Lower lobe of right lung (tissue), 2 donors: ENCODE measurements around the gene POFUT1. TPM values are rescaled to one million over a fixed set of nuclear protein-coding genes. Genes with fewer than 3 reads are reported as not detected.
"Not testable (repeated sequence)": the region's sequence is repeated elsewhere in the genome, so short reads cannot be mapped to it uniquely, and the experiment has no call there.

Experiments used
- ATAC-seq, 2 donors: fragments of 200-7000 bp; cut with Tn5 transposase; one replicate each; pipeline ENCODE4 v1.9.1; 2020 to 2022; ENCODE audit warnings: mild to moderate bottlenecking in 2 of 2, moderate library complexity in 2 of 2
- DNase-seq: peaks from one replicate; pipeline ENCODE4 v3.0.0-alpha.2; 2020
- H3K27ac ChIP-seq: fragments of 200-600 bp; one replicate; pipeline ENCODE4 v1.8.0; 2022
- H3K27me3 ChIP-seq: fragments of 200-600 bp; one replicate; pipeline ENCODE4 v1.8.0; 2022; ENCODE audit warnings: low read depth
- H3K36me3 ChIP-seq: fragments of 200-600 bp; one replicate; pipeline ENCODE4 v1.8.0; 2022; ENCODE audit warnings: mild to moderate bottlenecking
- H3K4me1 ChIP-seq: fragments of 200-600 bp; one replicate; pipeline ENCODE4 v1.8.0; 2022
- H3K4me3 ChIP-seq: fragments of 200-600 bp; one replicate; pipeline ENCODE4 v1.8.0; 2022; ENCODE audit warnings: mild to moderate bottlenecking
- H3K9me3 ChIP-seq: fragments of 200-600 bp; one replicate; pipeline ENCODE4 v1.8.0; 2022
- intact Hi-C: fragments of 100-400 bp; cut with DNase I; formaldehyde crosslinking; loops from one replicate; pipeline ENCODE4 v1.11.0; 2022
- total RNA-seq: library from RNA; stranded (reverse); fragmentation: NEBNext Ultra II Directional; extraction: Animal tissue kit (Norgen Biotek cat#: 25700); gene quantifications from one replicate; pipeline ENCODE4 v1.2.1, GENCODE V29; 2021
- TF ChIP-seq, protein P1 (sequence below): fragments of 200-600 bp; IDR thresholded peaks from one replicate; pipeline ENCODE4 v1.8.0; 2022; ENCODE audit warnings: antibody characterized with exemption, mild to moderate bottlenecking
- donor health status: DM: no; HTN: yes; CAD: no; lungs with severe emphysema.

POFUT1 gene
- total RNA-seq, 1 donor from 2014 or later = 26.1 TPM

DNA sequence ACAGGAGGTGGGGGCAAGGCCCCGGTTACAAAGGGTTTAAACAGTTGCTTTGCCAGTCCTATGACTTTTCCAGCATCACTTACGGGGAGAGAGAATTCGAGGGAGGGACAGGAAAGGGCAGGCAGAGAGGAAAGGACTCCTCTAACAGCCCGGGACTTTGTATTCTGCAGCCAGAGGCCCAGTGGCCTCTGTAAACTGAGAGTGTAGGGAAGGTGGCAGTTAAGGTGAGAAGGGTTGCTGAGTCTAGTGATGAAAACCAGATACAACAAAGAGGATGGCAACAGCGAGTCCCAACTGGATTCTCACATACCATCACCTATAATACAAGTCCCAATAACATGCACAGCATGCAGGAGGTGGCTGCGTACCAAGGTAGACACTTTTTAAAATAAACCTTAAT lies 13.7 kb upstream of the POFUT1 start:
- TF ChIP-seq, protein P1, sequence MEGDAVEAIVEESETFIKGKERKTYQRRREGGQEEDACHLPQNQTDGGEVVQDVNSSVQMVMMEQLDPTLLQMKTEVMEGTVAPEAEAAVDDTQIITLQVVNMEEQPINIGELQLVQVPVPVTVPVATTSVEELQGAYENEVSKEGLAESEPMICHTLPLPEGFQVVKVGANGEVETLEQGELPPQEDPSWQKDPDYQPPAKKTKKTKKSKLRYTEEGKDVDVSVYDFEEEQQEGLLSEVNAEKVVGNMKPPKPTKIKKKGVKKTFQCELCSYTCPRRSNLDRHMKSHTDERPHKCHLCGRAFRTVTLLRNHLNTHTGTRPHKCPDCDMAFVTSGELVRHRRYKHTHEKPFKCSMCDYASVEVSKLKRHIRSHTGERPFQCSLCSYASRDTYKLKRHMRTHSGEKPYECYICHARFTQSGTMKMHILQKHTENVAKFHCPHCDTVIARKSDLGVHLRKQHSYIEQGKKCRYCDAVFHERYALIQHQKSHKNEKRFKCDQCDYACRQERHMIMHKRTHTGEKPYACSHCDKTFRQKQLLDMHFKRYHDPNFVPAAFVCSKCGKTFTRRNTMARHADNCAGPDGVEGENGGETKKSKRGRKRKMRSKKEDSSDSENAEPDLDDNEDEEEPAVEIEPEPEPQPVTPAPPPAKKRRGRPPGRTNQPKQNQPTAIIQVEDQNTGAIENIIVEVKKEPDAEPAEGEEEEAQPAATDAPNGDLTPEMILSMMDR = no peak
- Histone ChIP-seq H3K27me3 (no peaks in the 10 kb centered on the region), H3K9me3 (no peaks in the 10 kb centered on the region), H3K27ac (no peak overlapping the region), H3K4me1 (peaks cover 50% of the 10 kb centered on the region), H3K4me3 (no peak overlapping the region), H3K36me3 (peaks cover 42% of the 10 kb centered on the region)
- ATAC-seq (no peak), DNase-seq (no peak)
- intact Hi-C loops = no loop called here

DNA sequence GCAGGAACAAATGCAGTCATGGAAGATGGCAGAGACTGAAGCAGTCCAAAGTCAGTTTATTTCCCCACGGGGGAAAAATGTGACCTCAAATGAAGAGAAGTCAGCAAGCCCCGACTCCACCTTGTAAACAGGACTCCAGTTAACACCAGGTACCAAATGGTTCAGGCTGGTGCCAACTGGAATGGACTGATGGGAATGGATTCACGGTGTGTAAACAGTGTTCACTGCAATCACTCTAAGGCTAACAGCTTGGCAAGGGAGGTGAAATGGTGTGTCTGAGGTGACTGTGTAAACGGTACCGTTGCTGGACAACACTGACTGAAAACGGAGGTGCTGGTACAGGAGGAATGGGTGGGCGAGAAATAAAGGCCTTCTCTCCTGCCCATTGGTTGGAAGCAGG lies 12.1 kb upstream of the POFUT1 start:
- peaks cover 58% of the 10 kb centered on the region for H3K36me3 ChIP-seq

DNA sequence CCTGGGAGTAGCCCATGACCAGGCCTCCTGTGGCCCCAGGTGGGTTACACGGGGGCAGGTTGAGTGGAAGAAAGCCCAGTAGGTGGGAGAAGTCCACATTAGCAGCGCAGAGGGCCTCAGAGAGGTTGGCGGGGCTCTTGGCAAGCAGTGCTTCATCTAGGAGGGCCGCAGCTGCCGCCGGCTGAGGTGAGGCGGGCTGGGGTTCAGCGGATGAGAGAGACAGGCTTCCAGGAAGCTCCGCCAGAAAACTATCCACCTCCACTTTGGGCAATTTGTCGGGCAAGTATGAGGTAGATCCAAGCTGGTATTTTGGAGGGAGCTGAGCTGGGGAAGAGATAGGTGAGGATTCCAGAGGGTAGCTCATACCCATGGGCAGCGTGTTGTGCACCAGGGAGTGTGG lies 11.1 kb upstream of the POFUT1 start:
- H3K4me3 ChIP-seq, DNase-seq, intact Hi-C loops, H3K27me3 ChIP-seq, ATAC-seq, H3K9me3 ChIP-seq, H3K27ac ChIP-seq: not testable (repeated sequence)
- Histone ChIP-seq H3K4me1 (peaks cover 42% of the 10 kb centered on the region), H3K36me3 (peaks cover 67% of the 10 kb centered on the region)

More for the DNA sequence above, 12.1 kb upstream of the POFUT1 start:
- no peak overlapping the region for H3K4me3 ChIP-seq
- no peak overlapping the region for H3K27ac ChIP-seq
- TF ChIP-seq, protein P1 = no peak
- DNase-seq (no peak), ATAC-seq (peak in 1 of 2 donors; percentile 18)
- H3K4me1 ChIP-seq = peaks cover 40% of the 10 kb centered on the region
- no peaks in the 10 kb centered on the region for H3K9me3 ChIP-seq
- H3K27me3 ChIP-seq = no peaks in the 10 kb centered on the region
- intact Hi-C loops = no loop called here

DNA sequence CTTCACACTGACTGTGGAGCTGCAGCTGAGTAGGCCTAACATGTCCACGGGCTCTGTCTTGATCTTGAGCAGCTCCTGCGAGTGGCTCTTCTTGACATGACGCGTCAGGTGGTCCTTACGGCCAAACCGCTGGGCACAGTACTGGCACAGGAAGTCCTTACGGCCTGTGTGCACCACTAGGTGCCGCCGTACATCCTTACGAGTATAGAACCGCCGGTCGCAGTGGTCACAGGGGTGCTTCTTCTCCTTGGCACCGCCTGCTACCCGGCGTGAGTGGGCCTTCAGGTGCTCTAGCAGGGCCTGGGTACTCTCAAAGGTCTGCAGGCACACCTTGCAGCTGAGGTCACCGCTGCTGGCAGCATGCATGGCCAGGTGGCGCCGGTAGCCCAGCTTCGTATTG lies 10.5 kb upstream of the POFUT1 start:
- ATAC-seq, DNase-seq, H3K27me3 ChIP-seq, intact Hi-C loops, H3K4me3 ChIP-seq, H3K9me3 ChIP-seq, H3K27ac ChIP-seq: not testable (repeated sequence)
- Histone ChIP-seq H3K4me1 (peaks cover 42% of the 10 kb centered on the region), H3K36me3 (peaks cover 72% of the 10 kb centered on the region)

DNA sequence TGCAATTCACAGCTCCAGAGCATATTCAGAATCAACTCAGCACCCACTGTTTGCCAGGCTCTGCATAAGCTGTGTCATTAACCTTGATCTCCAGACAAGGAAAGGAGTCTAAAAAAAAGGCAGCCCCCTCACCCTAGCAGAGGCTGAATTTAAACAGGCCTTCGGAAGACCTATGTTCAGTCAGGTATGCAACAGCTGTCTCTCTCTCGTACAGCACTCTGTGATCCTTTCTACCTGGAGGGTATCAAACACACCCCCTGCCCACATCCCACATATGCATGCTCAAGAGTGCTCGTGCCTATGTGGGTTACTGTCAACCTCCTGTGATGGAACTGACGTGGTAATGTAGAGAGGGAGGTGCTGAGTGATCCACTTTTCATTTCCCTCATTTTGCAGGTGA lies 8.7 kb upstream of the POFUT1 start:
- intact Hi-C loops = no loop called here

DNA sequence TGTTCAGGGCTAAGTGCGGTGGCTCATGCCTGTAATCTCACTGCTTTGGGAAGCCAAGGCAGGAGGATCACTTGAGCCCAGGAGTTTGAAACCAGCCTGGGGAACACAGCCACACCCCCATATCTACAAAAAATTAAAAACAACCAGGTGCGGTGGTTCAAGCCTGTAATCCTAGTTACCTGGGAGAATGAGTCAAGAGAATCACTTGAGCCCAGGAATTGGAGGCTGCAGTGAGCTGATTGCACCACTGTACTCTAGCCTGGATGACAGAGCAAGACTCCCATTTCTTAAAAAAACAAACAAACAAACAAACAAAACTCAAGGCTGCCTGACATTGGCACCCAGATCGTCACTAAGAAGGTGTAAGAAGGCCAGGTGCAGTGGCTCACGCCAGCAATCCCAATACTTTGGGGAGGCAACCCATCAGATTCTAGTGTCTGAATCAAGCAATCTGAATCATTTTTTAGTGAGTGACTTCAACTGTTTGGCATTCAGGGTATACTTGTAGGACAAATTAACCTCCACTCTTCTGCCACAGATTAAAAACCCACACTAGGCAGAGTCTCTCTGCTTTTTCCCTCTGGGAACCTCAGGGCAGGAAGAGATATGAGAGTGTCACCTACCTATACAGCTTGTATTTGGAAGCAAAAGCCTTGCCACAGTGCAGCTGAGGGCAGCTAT lies 6.2 kb upstream of the POFUT1 start:
- no peaks in the 10 kb centered on the region for H3K9me3 ChIP-seq
- intact Hi-C loops = no loop called here
- peak overlapping the region; percentile 7 for H3K4me3 ChIP-seq
- ATAC-seq (peak; percentile 15 to 39), DNase-seq (no peak)
- H3K36me3 ChIP-seq = peaks cover 56% of the 10 kb centered on the region
- H3K27me3 ChIP-seq = no peaks in the 10 kb centered on the region
- H3K27ac ChIP-seq = peak overlapping the region; percentile 94
- TF ChIP-seq, protein P1 = no peak
- peaks cover 61% of the 10 kb centered on the region for H3K4me1 ChIP-seq

More for the DNA sequence above, 8.7 kb upstream of the POFUT1 start:
- TF ChIP-seq, protein P1 = no peak
- no peaks in the 10 kb centered on the region for H3K27me3 ChIP-seq
- ATAC-seq (no peak), DNase-seq (no peak)
- no peak overlapping the region for H3K27ac ChIP-seq
- no peaks in the 10 kb centered on the region for H3K9me3 ChIP-seq
- H3K4me1 ChIP-seq = peaks cover 42% of the 10 kb centered on the region
- H3K36me3 ChIP-seq = peaks cover 72% of the 10 kb centered on the region
- no peak overlapping the region for H3K4me3 ChIP-seq
